GM10847 (cell line): Measurements from ENCODE around the gene USP49.

Experiments
- POLR2A ChIP-seq: IDR thresholded peaks from 2 replicates; pipeline ENCODE4 v1.6.1; 2011; ENCODE audit not compliant: insufficient read length; ENCODE audit errors: extremely low read depth

USP49 gene

DNA sequence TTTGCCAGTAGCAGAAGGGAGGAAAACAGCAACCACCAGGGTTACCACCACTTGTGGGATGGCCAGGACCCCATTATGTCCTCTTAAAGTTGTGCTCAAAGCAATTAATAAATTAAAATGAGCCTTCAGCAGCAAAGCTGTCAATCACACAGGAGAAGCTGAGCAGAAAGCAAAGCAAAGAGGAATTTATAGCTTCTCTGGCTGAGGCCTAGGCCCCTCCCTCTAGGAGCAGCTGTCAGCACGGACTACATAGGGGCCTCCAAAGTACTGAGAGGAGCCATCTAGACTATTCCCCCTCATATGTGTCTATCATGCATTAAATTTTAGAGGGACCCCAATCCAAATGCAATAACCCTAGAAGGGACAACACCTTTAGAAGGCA lies 40.0 kb upstream of the USP49 start:
- TF ChIP-seq POLR2A = no peak

DNA sequence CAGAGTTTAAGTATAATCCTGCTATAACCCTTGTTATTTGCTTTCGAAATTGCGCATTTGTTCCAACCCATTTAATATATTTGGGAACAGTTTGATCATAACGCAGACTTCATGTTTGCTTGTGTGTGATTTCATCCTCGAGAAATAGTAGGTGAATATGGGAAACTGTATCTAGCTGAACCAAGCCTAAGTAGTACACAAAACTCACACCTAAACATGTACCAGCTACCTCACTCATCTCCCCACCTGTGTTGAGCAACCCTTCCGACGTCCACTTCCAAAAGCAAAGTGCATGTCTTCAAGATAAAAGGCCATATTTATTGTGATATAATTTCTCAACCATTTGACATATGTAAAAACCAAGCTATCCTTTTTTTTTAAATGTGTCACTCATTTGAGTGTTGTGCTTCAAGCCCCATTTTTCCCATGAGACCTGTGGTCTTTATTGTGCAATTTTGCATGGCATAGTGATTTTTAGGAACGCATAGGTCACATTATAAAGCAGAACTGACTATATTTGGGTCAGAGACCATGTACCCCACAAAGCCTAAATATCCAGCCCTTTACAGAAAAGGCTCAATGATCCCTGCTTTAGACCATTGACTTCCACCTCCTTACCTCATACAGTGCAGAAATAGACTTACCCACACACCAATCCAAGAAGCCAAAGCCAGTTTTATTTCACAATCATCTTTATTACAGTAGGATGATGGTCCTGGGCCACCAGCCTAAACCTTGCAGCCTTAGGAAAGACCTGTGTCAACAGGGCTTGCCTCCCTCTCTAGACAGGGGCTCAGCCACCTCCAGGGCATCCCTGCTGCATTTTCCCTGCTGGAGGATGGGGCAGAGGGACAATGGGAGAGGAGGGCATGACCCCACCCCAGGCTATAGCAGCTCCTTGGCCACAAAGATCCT lies 39.4 kb upstream of the USP49 start:
- TF ChIP-seq POLR2A = no peak

DNA sequence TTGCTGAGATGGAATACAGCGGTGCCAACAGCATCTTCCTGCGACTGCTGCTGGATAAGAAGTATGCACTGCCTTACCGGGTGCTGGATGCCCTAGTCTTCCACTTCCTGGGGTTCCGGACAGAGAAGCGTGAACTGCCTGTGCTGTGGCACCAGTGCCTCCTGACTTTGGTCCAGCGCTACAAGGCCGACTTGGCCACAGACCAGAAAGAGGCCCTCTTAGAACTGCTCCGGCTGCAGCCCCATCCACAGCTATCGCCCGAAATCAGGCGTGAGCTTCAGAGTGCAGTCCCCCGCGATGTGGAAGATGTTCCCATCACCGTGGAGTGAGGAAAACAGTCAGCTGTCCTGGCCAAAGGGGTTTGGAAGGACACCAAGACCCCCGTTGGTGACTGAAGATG lies 37.2 kb upstream of the USP49 start:
- no peak for TF ChIP-seq POLR2A

DNA sequence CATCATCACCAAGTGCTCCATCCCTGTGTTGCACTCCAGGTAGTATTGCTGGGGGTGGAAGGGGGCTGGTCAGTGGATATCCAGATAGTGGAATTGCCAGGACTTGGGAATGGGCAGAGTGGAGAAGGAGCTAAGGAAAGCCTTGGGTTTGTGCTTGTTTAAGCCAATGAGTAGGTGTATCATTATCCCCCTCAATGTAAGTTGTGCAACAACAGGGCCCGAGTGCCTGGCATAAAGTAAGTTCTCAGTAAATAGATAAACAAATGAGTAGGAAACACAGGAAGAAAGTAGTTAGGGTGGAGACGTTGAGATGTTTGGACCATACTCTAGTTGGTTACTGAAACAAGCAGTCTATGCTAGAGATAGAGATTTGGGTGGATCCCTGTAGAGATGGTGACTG lies 36.6 kb upstream of the USP49 start:
- TF ChIP-seq POLR2A = no peak

DNA sequence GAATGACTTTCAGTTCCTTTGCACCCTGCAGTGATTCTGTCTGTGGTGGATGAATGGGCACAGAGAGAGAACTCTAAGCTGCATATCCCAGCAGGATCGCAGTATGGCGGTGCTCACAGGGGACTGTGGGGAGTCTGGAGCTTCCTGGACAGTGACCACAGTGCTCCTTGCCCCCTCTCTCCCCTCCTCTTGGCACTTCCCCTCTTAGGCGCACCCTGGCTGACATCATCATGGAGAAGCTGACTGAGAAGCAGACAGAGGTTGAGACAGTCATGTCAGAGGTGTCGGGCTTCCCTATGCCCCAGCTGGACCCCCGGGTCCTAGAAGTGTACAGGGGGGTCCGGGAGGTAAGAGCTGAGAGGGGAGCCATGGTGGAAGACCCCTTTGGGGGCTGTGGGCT lies 34.7 kb upstream of the USP49 start:
- TF ChIP-seq POLR2A = no peak

DNA sequence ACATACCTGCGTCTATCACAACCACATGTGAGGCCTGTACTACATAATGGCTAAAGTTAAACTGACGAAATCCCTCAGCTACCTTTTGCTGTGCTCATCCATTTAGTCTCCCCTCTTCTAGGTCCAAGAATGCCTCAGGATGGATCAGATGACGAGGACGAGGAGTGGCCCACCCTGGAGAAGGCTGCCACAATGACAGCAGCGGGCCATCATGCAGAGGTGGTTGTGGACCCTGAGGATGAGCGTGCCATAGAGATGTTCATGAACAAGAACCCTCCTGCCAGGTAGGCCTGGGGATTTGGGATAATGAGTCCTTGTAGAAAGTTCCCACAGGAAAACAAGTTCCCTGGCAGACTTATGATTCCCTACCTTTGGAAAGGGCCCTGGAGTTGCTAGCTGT lies 32.1 kb upstream of the USP49 start:
- TF ChIP-seq POLR2A = no peak

- no peak for TF ChIP-seq POLR2A
Measured at GRCh38 chr6:41922154-41922553, 27.0 kb upstream of the USP49 start.

GRCh38 chr6:41921712-41921998 lies 26.5 kb upstream of the USP49 start:
- no peak for TF ChIP-seq POLR2A

GRCh38 chr6:41920921-41921711 lies 25.9 kb upstream of the USP49 start, which contains the start of the genes BYSL and MED20:
BYSL (plus strand) TSS chr6:41921499; CDS start chr6:41921563, 64 bp downstream.
MED20 (minus strand) TSS chr6:41921139; CDS start chr6:41921018, 121 bp downstream.
- TF ChIP-seq POLR2A = peak; percentile 35

GRCh38 chr6:41917528-41917927 lies 22.4 kb upstream of the USP49 start:
- TF ChIP-seq POLR2A = no peak

- TF ChIP-seq POLR2A = no peak
Measured at GRCh38 chr6:41914869-41915530, 19.8 kb upstream of the USP49 start.

DNA sequence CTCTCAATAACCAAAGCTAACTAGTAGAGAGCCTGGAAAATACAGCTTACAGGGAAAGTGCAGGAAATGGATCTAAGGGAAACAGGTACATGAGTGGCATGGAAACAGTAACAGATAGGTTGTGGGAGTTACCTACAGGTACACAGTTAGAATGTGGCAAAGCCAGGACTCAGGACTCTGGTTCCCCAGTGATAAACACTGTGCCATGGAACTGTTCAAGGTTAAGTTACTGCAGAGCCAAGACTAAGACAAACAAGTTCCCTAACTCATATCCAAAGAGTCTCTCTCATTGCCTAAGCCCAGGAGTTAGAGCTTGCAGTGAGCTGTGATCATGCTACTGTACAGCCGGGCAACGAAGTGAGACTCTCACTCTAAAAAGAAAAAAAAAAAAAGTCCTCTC lies 19.2 kb upstream of the USP49 start:
- TF ChIP-seq POLR2A = no peak

DNA sequence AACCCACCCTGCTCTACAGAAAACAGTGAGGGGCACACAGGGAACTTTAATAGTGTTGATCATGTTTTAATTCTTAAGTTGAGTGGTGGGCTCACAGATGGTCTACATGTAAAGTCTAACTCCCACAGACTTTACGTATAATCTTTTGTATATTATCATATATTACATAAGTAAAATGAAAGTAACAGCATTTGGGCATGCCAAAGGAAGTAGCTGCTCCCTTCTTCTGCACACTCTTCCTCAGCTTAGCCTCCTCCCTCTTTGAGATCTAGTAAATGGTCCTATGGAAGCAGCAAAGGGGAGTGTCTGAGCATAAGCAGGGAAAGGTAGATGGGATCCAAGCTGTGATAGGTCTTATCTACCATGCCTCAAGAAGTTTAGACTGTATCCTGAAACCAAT lies 14.6 kb upstream of the USP49 start:
- TF ChIP-seq POLR2A = no peak

- TF ChIP-seq POLR2A = no peak
Measured at GRCh38 chr6:41901882-41902519, 6.8 kb upstream of the USP49 start.

DNA sequence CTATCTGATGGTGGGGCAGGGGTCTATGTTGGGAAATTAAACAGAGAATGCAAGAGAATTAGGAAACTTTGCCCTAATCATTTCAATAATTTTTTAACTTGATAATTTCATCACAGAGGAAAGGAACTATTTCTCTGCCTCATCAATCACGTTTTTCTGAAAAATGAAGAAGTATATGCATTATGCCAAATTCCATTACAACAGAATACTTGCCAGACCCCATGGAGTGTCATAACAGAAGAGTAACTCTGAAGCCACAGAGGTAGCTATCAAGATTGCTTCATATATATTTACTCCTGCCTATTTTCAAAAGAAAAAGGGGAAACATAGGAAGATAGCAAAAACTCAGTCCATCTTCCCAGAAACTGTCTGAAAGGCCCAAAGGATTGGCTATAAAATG lies 5.7 kb upstream of the USP49 start:
- TF ChIP-seq POLR2A = no peak

GRCh38 chr6:41896281-41896680 lies 1.1 kb upstream of the USP49 start:
- TF ChIP-seq POLR2A = no peak
